Uterus (tissue), 4 donors: Measurements from ENCODE around the gene ASTN2. TPM values are rescaled to one million over a fixed set of nuclear protein-coding genes. Genes with fewer than 3 reads are reported as not detected.

Experiments used
- DNase-seq, 2 donors: peaks; one replicate each; pipeline ENCODE4 v3.0.0-alpha.2; 2019 to 2020
- H3K27ac ChIP-seq, 2 donors: fragments of 200-600 bp; sonication (generic); 1 replicate in 1 of 2; 2 replicates in 1 of 2; pipeline ENCODE4 v1.5.1; 2016 to 2018
- H3K27me3 ChIP-seq, 2 donors: fragments of 200-600 bp; sonication (generic); one replicate each; pipeline ENCODE4 v1.5.1; 2018 to 2019; ENCODE audit warnings: control low read depth in 1 of 2
- H3K36me3 ChIP-seq, 2 donors: fragments of 200-600 bp; sonication (generic); one replicate each; pipeline ENCODE4 v1.5.1; 2019; ENCODE audit warnings: control low read depth in 1 of 2
- H3K4me1 ChIP-seq, 2 donors: fragments of 200-600 bp; sonication (generic); one replicate each; pipeline ENCODE4 v1.5.1; 2018 to 2019; ENCODE audit warnings: control low read depth in 1 of 2
- H3K4me3 ChIP-seq, 2 donors: fragments of 200-600 bp; sonication (generic); 1 replicate in 1 of 2; 2 replicates in 1 of 2; pipeline ENCODE4 v1.5.1; 2018 to 2019; ENCODE audit warnings: mild to moderate bottlenecking in 1 of 2
- H3K9me3 ChIP-seq, 2 donors: fragments of 200-600 bp; sonication (generic); one replicate each; pipeline ENCODE4 v1.5.1; 2019; ENCODE audit warnings: control low read depth in 1 of 2
- POLR2A ChIP-seq, 2 donors: fragments of 450-650 bp; IDR thresholded peaks; one replicate each; pipeline ENCODE4 v1.6.1; 2016; ENCODE audit warnings: antibody characterized with exemption in 2 of 2, mild to moderate bottlenecking in 1 of 2, moderate library complexity in 1 of 2
- intact Hi-C: fragments of 100-400 bp; cut with DNase I; formaldehyde crosslinking; loops from one replicate; pipeline ENCODE4 v1.15.1; 2023; ENCODE audit warnings: low total_unique reads
- total RNA-seq, 4 donors: library from RNA; depleted of rRNA in 3 of 4; stranded (reverse); fragments of >200 nt in 3 of 4; gene quantifications; one replicate each; pipeline versions ENCODE4 v1.1.0 to v1.2.4, GENCODE V29; 2014 to 2023
- TF ChIP-seq, protein P1 (sequence below), 4 experiments: fragments of 200-600 bp in 2 of 4; fragments of 450-650 bp in 2 of 4; sonication (generic) in 2 of 4; IDR thresholded peaks; one replicate each; pipeline ENCODE4 v1.5.1; 2016 to 2019; ENCODE audit warnings: antibody characterized with exemption in 4 of 4, mild to moderate bottlenecking in 2 of 4, moderate library complexity in 1 of 4
- donor health status: DM: yes; HTN: yes; CAD: no.

ASTN2 gene
- total RNA-seq, 4 donors from 2014 or later = 1.8 to 8.6 (median 6.7) TPM

DNA sequence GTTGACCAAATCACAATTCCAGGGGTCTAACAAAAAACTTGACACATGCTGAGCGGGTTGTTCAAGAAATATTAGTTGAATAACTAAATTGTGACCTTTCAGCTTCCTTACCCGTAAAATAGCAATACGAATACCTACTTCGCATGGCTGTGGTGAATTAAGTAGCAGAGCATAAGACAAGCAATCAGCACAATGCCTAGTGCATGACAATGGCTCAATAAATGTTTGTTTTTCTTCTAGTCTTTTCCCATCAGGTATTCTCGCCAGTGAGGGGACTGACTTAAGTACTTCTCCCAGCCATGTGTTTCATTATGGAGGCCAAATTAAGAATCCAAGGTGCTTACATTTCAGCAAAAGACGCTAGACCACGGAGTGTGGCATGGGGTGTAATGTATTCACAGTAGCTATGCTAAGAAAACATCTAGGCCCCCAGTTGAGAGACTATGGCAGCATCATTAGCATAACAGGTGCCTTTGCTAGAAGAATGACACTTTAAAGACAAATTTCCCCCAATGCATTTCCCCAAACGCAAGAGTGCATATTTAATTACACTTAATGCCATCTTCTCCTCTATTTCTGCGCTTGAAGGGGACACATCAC, 145.9 kb downstream of the ASTN2 start:
- no peaks in the 10 kb centered on the region for H3K36me3 ChIP-seq
- no peak overlapping the region for H3K4me3 ChIP-seq
- intact Hi-C loops = no loop called here
- no peaks in the 10 kb centered on the region for H3K27me3 ChIP-seq
- H3K9me3 ChIP-seq = no peaks in the 10 kb centered on the region
- H3K27ac ChIP-seq = no peak overlapping the region
- DNase-seq = no peak
- H3K4me1 ChIP-seq = no peaks in the 10 kb centered on the region
- TF ChIP-seq, protein P1, sequence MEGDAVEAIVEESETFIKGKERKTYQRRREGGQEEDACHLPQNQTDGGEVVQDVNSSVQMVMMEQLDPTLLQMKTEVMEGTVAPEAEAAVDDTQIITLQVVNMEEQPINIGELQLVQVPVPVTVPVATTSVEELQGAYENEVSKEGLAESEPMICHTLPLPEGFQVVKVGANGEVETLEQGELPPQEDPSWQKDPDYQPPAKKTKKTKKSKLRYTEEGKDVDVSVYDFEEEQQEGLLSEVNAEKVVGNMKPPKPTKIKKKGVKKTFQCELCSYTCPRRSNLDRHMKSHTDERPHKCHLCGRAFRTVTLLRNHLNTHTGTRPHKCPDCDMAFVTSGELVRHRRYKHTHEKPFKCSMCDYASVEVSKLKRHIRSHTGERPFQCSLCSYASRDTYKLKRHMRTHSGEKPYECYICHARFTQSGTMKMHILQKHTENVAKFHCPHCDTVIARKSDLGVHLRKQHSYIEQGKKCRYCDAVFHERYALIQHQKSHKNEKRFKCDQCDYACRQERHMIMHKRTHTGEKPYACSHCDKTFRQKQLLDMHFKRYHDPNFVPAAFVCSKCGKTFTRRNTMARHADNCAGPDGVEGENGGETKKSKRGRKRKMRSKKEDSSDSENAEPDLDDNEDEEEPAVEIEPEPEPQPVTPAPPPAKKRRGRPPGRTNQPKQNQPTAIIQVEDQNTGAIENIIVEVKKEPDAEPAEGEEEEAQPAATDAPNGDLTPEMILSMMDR (IDR thresholded peaks at IDR 0.05) = no peak
- no peak for TF ChIP-seq POLR2A (IDR thresholded peaks at IDR 0.05)

DNA sequence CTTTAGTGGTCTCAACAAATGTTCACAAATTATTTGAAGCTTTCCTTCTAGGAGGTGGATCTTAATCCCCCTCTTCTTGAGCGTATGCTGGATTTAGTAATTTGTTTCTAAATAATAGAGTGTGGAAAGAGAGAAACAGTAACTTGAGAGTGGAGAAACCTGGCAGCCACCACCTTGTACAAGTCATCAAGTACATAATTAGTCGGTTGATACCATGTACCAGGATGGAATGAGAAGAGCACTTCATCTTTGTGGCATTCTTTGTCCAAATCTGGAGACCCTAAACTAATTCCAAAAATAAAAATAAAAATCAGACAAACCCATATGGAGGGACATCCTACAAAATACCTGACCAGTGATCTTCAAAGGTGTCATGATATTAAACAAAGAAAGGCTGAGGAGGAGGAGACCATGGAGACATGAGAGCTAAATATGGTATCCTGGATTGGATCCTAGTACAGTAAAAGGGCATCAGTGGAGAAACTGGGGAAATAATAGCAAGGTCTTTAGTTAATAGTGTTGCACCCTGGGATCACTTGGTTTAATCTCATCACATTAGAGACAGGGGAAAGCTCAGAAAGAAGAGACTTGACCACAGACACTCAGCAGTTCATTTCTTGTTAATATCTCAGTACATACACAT, 147.9 kb downstream of the ASTN2 start:
- no peak for TF ChIP-seq POLR2A (IDR thresholded peaks at IDR 0.05)
- TF ChIP-seq, protein P1 (IDR thresholded peaks at IDR 0.05) = no peak
- no peaks in the 10 kb centered on the region for H3K9me3 ChIP-seq
- H3K4me3 ChIP-seq = no peak overlapping the region
- H3K27me3 ChIP-seq = no peaks in the 10 kb centered on the region
- no peak for DNase-seq
- intact Hi-C loops = no loop called here
- no peaks in the 10 kb centered on the region for H3K36me3 ChIP-seq
- no peak overlapping the region for H3K27ac ChIP-seq
- H3K4me1 ChIP-seq = no peaks in the 10 kb centered on the region

DNA sequence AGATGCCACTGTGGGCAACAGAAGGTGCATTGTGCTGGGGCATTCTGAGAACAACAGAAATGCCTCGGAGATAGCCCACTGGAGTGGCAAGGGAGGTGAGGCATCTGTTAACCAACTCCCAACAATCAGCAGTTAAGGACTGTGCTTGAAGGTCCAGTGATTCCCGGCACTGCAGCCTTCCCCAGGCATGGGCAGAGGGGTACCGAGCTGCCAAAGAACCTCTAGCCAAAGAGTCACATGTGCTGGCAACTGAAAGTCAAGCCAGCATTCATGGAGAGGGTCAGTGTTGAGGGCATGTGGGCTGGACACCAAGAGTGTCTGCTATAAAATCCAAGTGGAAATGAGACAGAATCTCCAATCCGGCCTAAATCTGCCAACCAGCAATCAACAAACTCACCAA, 149.6 kb downstream of the ASTN2 start:
- H3K4me1 ChIP-seq = no peaks in the 10 kb centered on the region

GRCh38 chr9:117258184-117258866, 156.5 kb downstream of the ASTN2 start:
- Histone ChIP-seq H3K27me3 (no peaks in the 10 kb centered on the region), H3K9me3 (no peaks in the 10 kb centered on the region), H3K4me1 (no peaks in the 10 kb centered on the region), H3K27ac (no peak overlapping the region), H3K4me3 (no peak overlapping the region), H3K36me3 (no peaks in the 10 kb centered on the region)
- intact Hi-C loops = no loop called here
- no peak for DNase-seq
- no peak for TF ChIP-seq POLR2A (IDR thresholded peaks at IDR 0.05)
- TF ChIP-seq, protein P1 (IDR thresholded peaks at IDR 0.05) = no peak

More for the DNA sequence above, 149.6 kb downstream of the ASTN2 start:
- no peaks in the 10 kb centered on the region for H3K9me3 ChIP-seq
- H3K36me3 ChIP-seq = no peaks in the 10 kb centered on the region
- H3K27me3 ChIP-seq = no peaks in the 10 kb centered on the region
- no peak overlapping the region for H3K4me3 ChIP-seq
- H3K27ac ChIP-seq = no peak overlapping the region
- no peak for TF ChIP-seq POLR2A (IDR thresholded peaks at IDR 0.05)
- TF ChIP-seq, protein P1 (IDR thresholded peaks at IDR 0.05) = no peak
- intact Hi-C loops = no loop called here
- DNase-seq = no peak

GRCh38 chr9:117253261-117253660, 161.6 kb downstream of the ASTN2 start:
- Histone ChIP-seq H3K4me3 (no peak overlapping the region), H3K4me1 (no peaks in the 10 kb centered on the region), H3K9me3 (no peaks in the 10 kb centered on the region), H3K27me3 (no peaks in the 10 kb centered on the region), H3K36me3 (no peaks in the 10 kb centered on the region), H3K27ac (no peak overlapping the region)
- intact Hi-C loops = no loop called here
- TF ChIP-seq, protein P1 (IDR thresholded peaks at IDR 0.05) = no peak
- no peak for TF ChIP-seq POLR2A (IDR thresholded peaks at IDR 0.05)
- DNase-seq = no peak
